ENCODE data around the gene CACNA1C. TPM values are rescaled to one million over a fixed set of nuclear protein-coding genes. Genes with fewer than 3 reads are reported as not detected.
A peak's percentile ranks its signal among the peaks of the same experiment; 100 is the strongest.

Gene CACNA1C
- total RNA-seq, 5 donors from 2014 or later (not counting 1 experiment from before 2014, with no cell fraction given): 0.10 to 0.26 (median 0.16) TPM

GRCh38 chr12:2627835-2628191, 575.0 kb downstream of the CACNA1C start:
- Mint-ChIP-seq H3K4me3 (no peak overlapping the region), H3K4me1 (peaks cover 0 to 6% (median 0%) of the 10 kb centered on the region in 3 donors), H3K9me3 (no peaks in the 10 kb centered on the region), H3K27ac (peak overlapping the region in 1 of 2 donors; percentile 28), H3K27me3 (peaks cover 38 to 47% of the 10 kb centered on the region in 2 donors), H3K36me3 (no peaks in the 10 kb centered on the region)
- Histone ChIP-seq H3K27me3 (replicated peaks in 1 of 2; ENCODE audit: control insufficient read depth in 2 of 2, extremely low read depth in 1 of 2, insufficient read depth in 2 of 2, low read length in 1 of 2) (peaks cover 0 to 46% of the 10 kb centered on the region in 2 experiments), H3K9me3 (no peaks in the 10 kb centered on the region), H3K27ac (ENCODE audit: low read length) (no peak overlapping the region), H3K4me3 (ENCODE audit: control insufficient read depth in 1 of 2, extremely low read depth in 1 of 2, low read length in 1 of 2) (no peak overlapping the region), H3K4me1 (ENCODE audit: control insufficient read depth in 1 of 2, extremely low read depth in 1 of 2, insufficient read depth in 2 of 2, low read length in 2 of 2) (no peaks in the 10 kb centered on the region), H3K36me3 (ENCODE audit: control insufficient read depth in 2 of 2, extremely low read depth in 1 of 2, insufficient read depth in 1 of 2, low read length in 1 of 2) (no peaks in the 10 kb centered on the region)
- ChIA-PET POLR2A (no interaction called here), CTCF (no interaction called here)
- DNase-seq (no peak), ATAC-seq (replicated peaks in 1 of 4) (no peak)
- WGBS (ENCODE audit: insufficient coverage): 41% methylated on average over 7 of the region's 11 CpGs

GRCh38 chr12:2628401-2628800, 575.6 kb downstream of the CACNA1C start:
- no peaks in the 10 kb centered on the region for H3K9me3 Mint-ChIP-seq
- peaks cover 38 to 45% of the 10 kb centered on the region in 2 donors for H3K27me3 Mint-ChIP-seq
- no peak overlapping the region for H3K27ac Mint-ChIP-seq
- Histone ChIP-seq H3K27ac (ENCODE audit: low read length) (no peak overlapping the region), H3K4me3 (ENCODE audit: control insufficient read depth in 1 of 2, extremely low read depth in 1 of 2, low read length in 1 of 2) (no peak overlapping the region), H3K4me1 (ENCODE audit: control insufficient read depth in 1 of 2, extremely low read depth in 1 of 2, insufficient read depth in 2 of 2, low read length in 2 of 2) (no peaks in the 10 kb centered on the region), H3K36me3 (ENCODE audit: control insufficient read depth in 2 of 2, extremely low read depth in 1 of 2, insufficient read depth in 1 of 2, low read length in 1 of 2) (no peaks in the 10 kb centered on the region), H3K9me3 (no peaks in the 10 kb centered on the region), H3K27me3 (replicated peaks in 1 of 2; ENCODE audit: control insufficient read depth in 2 of 2, extremely low read depth in 1 of 2, insufficient read depth in 2 of 2, low read length in 1 of 2) (peaks cover 0 to 50% of the 10 kb centered on the region in 2 experiments)
- H3K4me1 Mint-ChIP-seq: peaks cover 0 to 6% (median 0%) of the 10 kb centered on the region in 3 donors
- H3K4me3 Mint-ChIP-seq: no peak overlapping the region
- 92% methylated on average over 2 of the region's 6 CpGs for WGBS (ENCODE audit: insufficient coverage)
- no peaks in the 10 kb centered on the region for H3K36me3 Mint-ChIP-seq
- DNase-seq (no peak), ATAC-seq (replicated peaks in 1 of 4) (no peak)
- ChIA-PET CTCF (no interaction called here), POLR2A (no interaction called here)

GRCh38 chr12:2629051-2629450, 576.3 kb downstream of the CACNA1C start:
- no peak overlapping the region for H3K4me3 Mint-ChIP-seq
- DNase-seq (no peak), ATAC-seq (replicated peaks in 1 of 4) (no peak)
- no peaks in the 10 kb centered on the region for H3K9me3 ChIP-seq
- no CpG with 5 or more reads among the region's 5 CpGs for WGBS (ENCODE audit: insufficient coverage)
- H3K4me3 ChIP-seq (ENCODE audit: control insufficient read depth in 1 of 2, extremely low read depth in 1 of 2, low read length in 1 of 2): no peak overlapping the region
- H3K27ac Mint-ChIP-seq: no peak overlapping the region
- no peak overlapping the region for H3K27ac ChIP-seq (ENCODE audit: low read length)
- peaks cover 38 to 44% of the 10 kb centered on the region in 2 donors for H3K27me3 Mint-ChIP-seq
- no peaks in the 10 kb centered on the region for H3K9me3 Mint-ChIP-seq
- H3K4me1 ChIP-seq (ENCODE audit: control insufficient read depth in 1 of 2, extremely low read depth in 1 of 2, insufficient read depth in 2 of 2, low read length in 2 of 2): no peaks in the 10 kb centered on the region
- POLR2A ChIA-PET: no interaction called here
- H3K4me1 Mint-ChIP-seq: peaks cover 0 to 6% (median 0%) of the 10 kb centered on the region in 3 donors
- CTCF ChIA-PET: no interaction called here
- H3K36me3 ChIP-seq (ENCODE audit: control insufficient read depth in 2 of 2, extremely low read depth in 1 of 2, insufficient read depth in 1 of 2, low read length in 1 of 2): no peaks in the 10 kb centered on the region
- no peaks in the 10 kb centered on the region for H3K36me3 Mint-ChIP-seq
- peaks cover 0 to 53% of the 10 kb centered on the region in 2 experiments for H3K27me3 ChIP-seq (replicated peaks in 1 of 2; ENCODE audit: control insufficient read depth in 2 of 2, extremely low read depth in 1 of 2, insufficient read depth in 2 of 2, low read length in 1 of 2)

DNA sequence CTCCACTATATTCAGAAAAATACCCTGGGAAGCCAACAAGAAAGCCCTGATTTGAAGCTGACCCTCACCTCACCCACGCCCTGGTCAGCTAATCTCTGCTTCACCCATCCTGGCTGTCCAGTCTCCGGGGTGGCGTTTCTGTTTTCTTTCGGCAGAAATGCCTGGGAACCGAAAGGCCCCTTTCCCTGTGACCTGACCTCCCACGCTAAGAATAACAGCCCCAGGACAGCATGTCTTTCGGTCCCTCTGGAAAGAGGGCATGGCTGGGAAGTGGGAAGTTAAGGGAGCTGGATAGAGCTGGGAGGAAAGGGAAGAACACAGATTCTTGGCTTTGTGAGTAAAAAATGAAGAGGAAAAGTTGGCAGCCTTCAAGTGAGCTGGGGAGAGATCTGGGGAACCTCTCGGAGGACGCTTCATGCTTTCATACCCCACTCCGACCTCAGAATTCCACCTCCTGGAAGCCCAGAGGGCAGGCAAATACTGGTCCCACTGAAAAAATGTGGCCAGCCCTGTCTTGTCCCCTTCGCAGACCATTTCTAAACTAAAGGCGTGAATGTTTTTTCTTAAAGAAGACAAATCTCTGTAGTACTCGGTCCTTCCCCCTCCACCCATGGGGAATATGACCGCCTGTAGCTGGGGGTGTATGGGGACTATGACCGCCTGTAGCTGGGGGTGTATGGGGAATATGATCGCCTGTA, 579.0 kb downstream of the CACNA1C start:
- POLR2A ChIA-PET: no interaction called here

GRCh38 chr12:2633176-2633824, 580.5 kb downstream of the CACNA1C start:
- no peaks in the 10 kb centered on the region for H3K36me3 ChIP-seq (ENCODE audit: control insufficient read depth in 2 of 2, extremely low read depth in 1 of 2, insufficient read depth in 1 of 2, low read length in 1 of 2)
- DNase-seq (no peak), ATAC-seq (replicated peaks in 1 of 4) (no peak)
- H3K4me1 ChIP-seq (ENCODE audit: control insufficient read depth in 1 of 2, extremely low read depth in 1 of 2, insufficient read depth in 2 of 2, low read length in 2 of 2): no peaks in the 10 kb centered on the region
- peaks cover 0 to 41% of the 10 kb centered on the region in 2 experiments for H3K27me3 ChIP-seq (replicated peaks in 1 of 2; ENCODE audit: control insufficient read depth in 2 of 2, extremely low read depth in 1 of 2, insufficient read depth in 2 of 2, low read length in 1 of 2)
- H3K36me3 Mint-ChIP-seq: no peaks in the 10 kb centered on the region
- H3K9me3 ChIP-seq: no peaks in the 10 kb centered on the region
- H3K4me3 Mint-ChIP-seq: no peak overlapping the region
- CTCF ChIA-PET: interaction anchor here in 1 of 2 donors (0.9 kb wide), 1 partner anchor 1147 kb away, joined by 3 read pairs; no protein-coding TSS in a partner anchor
- peaks cover 28 to 47% of the 10 kb centered on the region in 2 donors for H3K27me3 Mint-ChIP-seq
- POLR2A ChIA-PET: no interaction called here
- no peak overlapping the region for H3K4me3 ChIP-seq (ENCODE audit: control insufficient read depth in 1 of 2, extremely low read depth in 1 of 2, low read length in 1 of 2)
- H3K4me1 Mint-ChIP-seq: no peaks in the 10 kb centered on the region
- no peak overlapping the region for H3K27ac Mint-ChIP-seq
- no peak overlapping the region for H3K27ac ChIP-seq (ENCODE audit: low read length)
- no peaks in the 10 kb centered on the region for H3K9me3 Mint-ChIP-seq
- WGBS (ENCODE audit: insufficient coverage): 88% methylated on average over 3 of the region's 16 CpGs

More for the DNA sequence above, 579.0 kb downstream of the CACNA1C start:
- Histone ChIP-seq H3K36me3 (ENCODE audit: control insufficient read depth in 2 of 2, extremely low read depth in 1 of 2, insufficient read depth in 1 of 2, low read length in 1 of 2) (no peaks in the 10 kb centered on the region), H3K27ac (ENCODE audit: low read length) (no peak overlapping the region), H3K4me1 (ENCODE audit: control insufficient read depth in 1 of 2, extremely low read depth in 1 of 2, insufficient read depth in 2 of 2, low read length in 2 of 2) (no peaks in the 10 kb centered on the region), H3K4me3 (ENCODE audit: control insufficient read depth in 1 of 2, extremely low read depth in 1 of 2, low read length in 1 of 2) (no peak overlapping the region), H3K27me3 (replicated peaks in 1 of 2; ENCODE audit: control insufficient read depth in 2 of 2, extremely low read depth in 1 of 2, insufficient read depth in 2 of 2, low read length in 1 of 2) (peaks cover 0 to 49% of the 10 kb centered on the region in 2 experiments), H3K9me3 (no peaks in the 10 kb centered on the region)
- CTCF ChIA-PET: no interaction called here
- no peaks in the 10 kb centered on the region for H3K9me3 Mint-ChIP-seq
- H3K27me3 Mint-ChIP-seq: peaks cover 35 to 50% of the 10 kb centered on the region in 2 donors
- no peaks in the 10 kb centered on the region for H3K36me3 Mint-ChIP-seq
- no peak for ATAC-seq (replicated peaks in 1 of 4)
- 80% methylated on average over 4 of the region's 16 CpGs for WGBS (ENCODE audit: insufficient coverage)
- H3K4me3 Mint-ChIP-seq: no peak overlapping the region
- H3K27ac Mint-ChIP-seq: no peak overlapping the region
- H3K4me1 Mint-ChIP-seq: peaks cover 0 to 6% (median 0%) of the 10 kb centered on the region in 3 donors
- DNase-seq: no peak

DNA sequence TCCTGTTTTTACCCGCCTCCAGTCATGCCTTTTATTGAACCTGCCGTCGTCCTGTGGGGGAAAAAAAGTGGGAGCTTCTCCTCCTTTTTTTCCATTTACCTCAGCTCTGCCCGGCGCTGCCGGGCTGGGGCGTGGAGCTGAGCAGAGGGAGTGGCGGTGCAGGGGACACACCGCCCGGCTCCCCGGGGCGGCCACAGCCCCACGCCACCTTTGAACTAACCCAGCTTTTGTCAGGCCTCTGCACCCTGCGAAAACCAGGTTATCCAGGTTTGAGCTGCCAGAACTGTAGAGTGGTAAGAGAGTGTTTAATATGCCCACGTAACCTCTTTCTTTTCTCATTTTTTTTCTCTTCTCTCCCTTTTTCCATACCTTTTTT, 581.0 kb downstream of the CACNA1C start:
- Histone ChIP-seq H3K27ac (ENCODE audit: low read length) (no peak overlapping the region), H3K4me1 (ENCODE audit: control insufficient read depth in 1 of 2, extremely low read depth in 1 of 2, insufficient read depth in 2 of 2, low read length in 2 of 2) (no peaks in the 10 kb centered on the region), H3K27me3 (replicated peaks in 1 of 2; ENCODE audit: control insufficient read depth in 2 of 2, extremely low read depth in 1 of 2, insufficient read depth in 2 of 2, low read length in 1 of 2) (peaks cover 0 to 41% of the 10 kb centered on the region in 2 experiments), H3K4me3 (ENCODE audit: control insufficient read depth in 1 of 2, extremely low read depth in 1 of 2, low read length in 1 of 2) (no peak overlapping the region), H3K9me3 (no peaks in the 10 kb centered on the region), H3K36me3 (ENCODE audit: control insufficient read depth in 2 of 2, extremely low read depth in 1 of 2, insufficient read depth in 1 of 2, low read length in 1 of 2) (no peaks in the 10 kb centered on the region)
- Mint-ChIP-seq H3K4me3 (no peak overlapping the region), H3K27me3 (peaks cover 23 to 44% of the 10 kb centered on the region in 2 donors), H3K27ac (no peak overlapping the region), H3K9me3 (no peaks in the 10 kb centered on the region), H3K36me3 (no peaks in the 10 kb centered on the region), H3K4me1 (no peaks in the 10 kb centered on the region)
- CTCF ChIA-PET: interaction anchor here in 1 of 2 donors (0.9 kb wide), 1 partner anchor 1147 kb away, joined by 3 read pairs; no protein-coding TSS in a partner anchor
- ATAC-seq (replicated peaks in 1 of 4): no peak
- WGBS (ENCODE audit: insufficient coverage): no CpG with 5 or more reads among the region's 15 CpGs
- DNase-seq: no peak
- POLR2A ChIA-PET: no interaction called here

All from T-cell (primary cell).